Neural cell (in vitro differentiated cells): Measurements from ENCODE around the gene NAMPT. TPM values are rescaled to one million over a fixed set of nuclear protein-coding genes. Genes with fewer than 3 reads are reported as not detected.
"Not testable (repeated sequence)": the region's sequence is repeated elsewhere in the genome, so short reads cannot be mapped to it uniquely, and the experiment has no call there.

Source experiments
- H2AFZ ChIP-seq: fragments of 200-600, 300-800 bp; sonication (generic), shearing (Covaris generic); 2 replicates; pipeline ENCODE4 v1.6.0; 2014; ENCODE audit warnings: low read depth, mild to moderate bottlenecking, antibody characterized with exemption, low read length, moderate library complexity
- H3F3A ChIP-seq: fragments of 200-600 bp; shearing (Covaris generic); 2 replicates; pipeline ENCODE4 v1.6.1; 2016; ENCODE audit warnings: mild to moderate bottlenecking, moderate library complexity, mixed read lengths, antibody characterized with exemption, low read length; ENCODE audit not compliant: insufficient read depth, poor library complexity, severe bottlenecking
- H3K27ac ChIP-seq: fragments of 200-600, 300-800 bp; sonication (generic), shearing (Covaris generic); 2 replicates; pipeline ENCODE4 v1.5.1; 2014; ENCODE audit warnings: mild to moderate bottlenecking, low read length, moderate library complexity
- H3K27me3 ChIP-seq: fragments of 300-800, 200-600 bp; sonication (generic), shearing (Covaris generic); 2 replicates; pipeline ENCODE4 v1.6.0; 2014; ENCODE audit warnings: mild to moderate bottlenecking, low read depth, low read length, moderate library complexity; ENCODE audit not compliant: insufficient read depth
- H3K36me3 ChIP-seq: fragments of 300-800, 200-600 bp; sonication (generic), shearing (Covaris generic); 2 replicates; pipeline ENCODE4 v1.5.1; 2014; ENCODE audit warnings: mild to moderate bottlenecking, antibody characterized with exemption, low read length, moderate library complexity; ENCODE audit not compliant: insufficient read depth
- H3K4me2 ChIP-seq: fragments of 300-800, 200-600 bp; sonication (generic), shearing (Covaris generic); 2 replicates; pipeline ENCODE4 v1.6.0; 2014; ENCODE audit warnings: mild to moderate bottlenecking, low read length
- H3K4me3 ChIP-seq: fragments of 300-800, 200-600 bp; sonication (generic), shearing (Covaris generic); 2 replicates; pipeline ENCODE4 v1.5.1; 2014; ENCODE audit warnings: mild to moderate bottlenecking, low read length, moderate library complexity
- H3K79me2 ChIP-seq: fragments of 200-600 bp; shearing (Covaris generic); replicated peaks from 2 replicates; pipeline ENCODE4 v1.6.0; 2014; ENCODE audit warnings: mild to moderate bottlenecking, low read length, moderate library complexity; ENCODE audit not compliant: insufficient read depth
- H3K9ac ChIP-seq: fragments of 300-800, 200-600 bp; sonication (generic), shearing (Covaris generic); 2 replicates; pipeline ENCODE4 v1.6.1; 2016; ENCODE audit warnings: mild to moderate bottlenecking, low read length, mixed read lengths
- H3K9me2 ChIP-seq: fragments of 200-600 bp; shearing (Covaris generic); 2 replicates; pipeline ENCODE4 v1.6.1; 2016; ENCODE audit warnings: mild to moderate bottlenecking, low read length, mixed read lengths; ENCODE audit not compliant: insufficient read depth
- H3K9me3 ChIP-seq: fragments of 200-600, 300-800 bp; sonication (generic), shearing (Covaris generic); 2 replicates; pipeline ENCODE4 v1.6.1; 2016; ENCODE audit warnings: mild to moderate bottlenecking, mixed run types, low read length, moderate library complexity, mixed read lengths
- H4K20me1 ChIP-seq: fragments of 200-600 bp; shearing (Covaris generic); 2 replicates; pipeline ENCODE4 v1.6.1; 2016; ENCODE audit warnings: mild to moderate bottlenecking, mixed run types; ENCODE audit not compliant: insufficient read depth
- EP300 ChIP-seq: fragments of 450-650 bp; conservative IDR thresholded peaks from 2 replicates; pipeline ENCODE4 v1.6.1; 2014; ENCODE audit warnings: antibody characterized with exemption, mild to moderate bottlenecking, moderate library complexity; ENCODE audit not compliant: poor library complexity, severe bottlenecking
- EZH2 ChIP-seq: fragments of 200-600, 300-800 bp; shearing (Covaris generic), sonication (generic); IDR thresholded peaks from 2 replicates; pipeline ENCODE4 v1.6.1; 2014; ENCODE audit warnings: antibody characterized with exemption, low read length, borderline replicate concordance, mild to moderate bottlenecking; ENCODE audit not compliant: insufficient read depth, poor library complexity, severe bottlenecking
- MXI1 ChIP-seq: fragments of 450-650 bp; conservative IDR thresholded peaks from 2 replicates; pipeline ENCODE4 v1.6.1; 2014; ENCODE audit warnings: antibody characterized with exemption, mild to moderate bottlenecking; ENCODE audit not compliant: poor library complexity, severe bottlenecking
- POLR2AphosphoS5 ChIP-seq: IDR thresholded peaks from 2 replicates; pipeline ENCODE4 v1.6.1; 2012
- RAD21 ChIP-seq: fragments of 450-650 bp; conservative IDR thresholded peaks from 2 replicates; pipeline ENCODE4 v1.6.1; 2014; ENCODE audit warnings: antibody characterized with exemption, mild to moderate bottlenecking, moderate library complexity
- SMC3 ChIP-seq: fragments of 450-650 bp; conservative IDR thresholded peaks from 2 replicates; pipeline ENCODE4 v1.6.1; 2014; ENCODE audit warnings: antibody characterized with exemption, mild to moderate bottlenecking, moderate library complexity; ENCODE audit not compliant: poor library complexity
- TAF1 ChIP-seq: IDR thresholded peaks from 2 replicates; pipeline ENCODE4 v1.6.1; 2012; ENCODE audit warnings: low read depth
- polyA plus RNA-seq: library from polyadenylated mRNA; depleted of rRNA; stranded (reverse); fragments of >200 nt; gene quantifications from 2 replicates; pipeline ENCODE4 v1.2.3, GENCODE V29; 2014
- TF ChIP-seq, protein P1 (sequence below): IDR thresholded peaks from 2 replicates; pipeline ENCODE4 v1.6.1; 2012; ENCODE audit warnings: borderline replicate concordance
- TF ChIP-seq, protein P2 (sequence below): fragments of 450-650 bp; IDR thresholded peaks from 2 replicates; pipeline ENCODE4 v1.5.1; 2014; ENCODE audit warnings: antibody characterized with exemption, mild to moderate bottlenecking, moderate library complexity; ENCODE audit not compliant: poor library complexity, severe bottlenecking

The NAMPT gene
- polyA plus RNA-seq, 1 donor from 2014 or later, result 34.0 TPM

DNA sequence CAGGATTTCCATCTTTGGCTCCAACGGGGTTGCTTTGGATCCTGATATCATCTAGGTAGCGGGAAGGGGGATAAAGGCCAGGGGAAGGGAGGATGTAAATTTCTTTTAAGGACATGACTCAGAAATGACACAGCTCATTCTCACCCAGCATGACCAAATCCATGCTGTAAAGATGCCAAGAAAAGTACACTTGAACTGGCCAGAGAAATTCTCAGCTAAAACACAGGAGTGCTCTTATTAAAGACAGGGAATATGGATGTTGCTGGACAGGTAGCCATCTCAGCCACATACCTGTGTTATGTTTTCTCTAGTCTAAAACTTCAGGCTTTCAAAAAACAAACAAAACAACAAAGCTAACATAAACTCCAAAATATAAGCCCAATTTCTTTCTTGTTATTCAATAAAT, 68.3 kb downstream of the NAMPT start:
- no peaks in the 10 kb centered on the region for H3F3A ChIP-seq

DNA sequence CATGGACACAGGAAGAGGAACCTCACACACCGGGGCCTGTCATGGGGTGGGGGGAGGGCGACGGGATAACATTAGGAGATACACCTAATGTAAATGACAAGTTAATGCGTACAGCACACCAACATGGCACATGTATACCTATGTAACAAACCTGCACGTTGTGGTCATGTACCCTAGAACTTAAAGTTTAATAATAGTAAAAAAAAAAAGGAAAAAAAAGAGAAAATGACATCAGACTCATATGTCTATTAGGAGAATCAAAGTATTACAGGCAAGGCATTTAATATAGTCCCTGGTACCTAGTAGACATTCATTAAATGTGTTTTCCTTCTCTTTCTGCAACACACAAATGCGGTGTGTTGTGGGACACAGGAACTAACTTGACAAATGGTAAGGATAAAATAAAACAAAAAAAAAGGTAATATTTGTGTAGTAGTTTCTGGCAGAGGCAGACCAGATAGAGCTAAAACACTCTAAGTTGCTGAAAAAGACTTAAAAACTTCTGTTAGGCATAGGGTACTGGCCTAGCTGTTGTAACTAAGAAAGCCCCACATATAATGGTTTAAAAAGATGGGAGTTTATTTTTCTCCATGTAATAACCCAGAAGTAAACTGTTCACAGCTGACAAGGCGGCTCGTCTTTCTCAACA, 68.8 kb downstream of the NAMPT start:
- TF ChIP-seq EP300, result no peak
- TF ChIP-seq EZH2, result no peak
- TF ChIP-seq POLR2AphosphoS5, result no peak
- no peak for TF ChIP-seq RAD21
- no peak for TF ChIP-seq SMC3
- no peak for TF ChIP-seq TAF1
- TF ChIP-seq MXI1, result no peak
- TF ChIP-seq, protein P1, sequence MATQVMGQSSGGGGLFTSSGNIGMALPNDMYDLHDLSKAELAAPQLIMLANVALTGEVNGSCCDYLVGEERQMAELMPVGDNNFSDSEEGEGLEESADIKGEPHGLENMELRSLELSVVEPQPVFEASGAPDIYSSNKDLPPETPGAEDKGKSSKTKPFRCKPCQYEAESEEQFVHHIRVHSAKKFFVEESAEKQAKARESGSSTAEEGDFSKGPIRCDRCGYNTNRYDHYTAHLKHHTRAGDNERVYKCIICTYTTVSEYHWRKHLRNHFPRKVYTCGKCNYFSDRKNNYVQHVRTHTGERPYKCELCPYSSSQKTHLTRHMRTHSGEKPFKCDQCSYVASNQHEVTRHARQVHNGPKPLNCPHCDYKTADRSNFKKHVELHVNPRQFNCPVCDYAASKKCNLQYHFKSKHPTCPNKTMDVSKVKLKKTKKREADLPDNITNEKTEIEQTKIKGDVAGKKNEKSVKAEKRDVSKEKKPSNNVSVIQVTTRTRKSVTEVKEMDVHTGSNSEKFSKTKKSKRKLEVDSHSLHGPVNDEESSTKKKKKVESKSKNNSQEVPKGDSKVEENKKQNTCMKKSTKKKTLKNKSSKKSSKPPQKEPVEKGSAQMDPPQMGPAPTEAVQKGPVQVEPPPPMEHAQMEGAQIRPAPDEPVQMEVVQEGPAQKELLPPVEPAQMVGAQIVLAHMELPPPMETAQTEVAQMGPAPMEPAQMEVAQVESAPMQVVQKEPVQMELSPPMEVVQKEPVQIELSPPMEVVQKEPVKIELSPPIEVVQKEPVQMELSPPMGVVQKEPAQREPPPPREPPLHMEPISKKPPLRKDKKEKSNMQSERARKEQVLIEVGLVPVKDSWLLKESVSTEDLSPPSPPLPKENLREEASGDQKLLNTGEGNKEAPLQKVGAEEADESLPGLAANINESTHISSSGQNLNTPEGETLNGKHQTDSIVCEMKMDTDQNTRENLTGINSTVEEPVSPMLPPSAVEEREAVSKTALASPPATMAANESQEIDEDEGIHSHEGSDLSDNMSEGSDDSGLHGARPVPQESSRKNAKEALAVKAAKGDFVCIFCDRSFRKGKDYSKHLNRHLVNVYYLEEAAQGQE, result no peak
- TF ChIP-seq, protein P2, sequence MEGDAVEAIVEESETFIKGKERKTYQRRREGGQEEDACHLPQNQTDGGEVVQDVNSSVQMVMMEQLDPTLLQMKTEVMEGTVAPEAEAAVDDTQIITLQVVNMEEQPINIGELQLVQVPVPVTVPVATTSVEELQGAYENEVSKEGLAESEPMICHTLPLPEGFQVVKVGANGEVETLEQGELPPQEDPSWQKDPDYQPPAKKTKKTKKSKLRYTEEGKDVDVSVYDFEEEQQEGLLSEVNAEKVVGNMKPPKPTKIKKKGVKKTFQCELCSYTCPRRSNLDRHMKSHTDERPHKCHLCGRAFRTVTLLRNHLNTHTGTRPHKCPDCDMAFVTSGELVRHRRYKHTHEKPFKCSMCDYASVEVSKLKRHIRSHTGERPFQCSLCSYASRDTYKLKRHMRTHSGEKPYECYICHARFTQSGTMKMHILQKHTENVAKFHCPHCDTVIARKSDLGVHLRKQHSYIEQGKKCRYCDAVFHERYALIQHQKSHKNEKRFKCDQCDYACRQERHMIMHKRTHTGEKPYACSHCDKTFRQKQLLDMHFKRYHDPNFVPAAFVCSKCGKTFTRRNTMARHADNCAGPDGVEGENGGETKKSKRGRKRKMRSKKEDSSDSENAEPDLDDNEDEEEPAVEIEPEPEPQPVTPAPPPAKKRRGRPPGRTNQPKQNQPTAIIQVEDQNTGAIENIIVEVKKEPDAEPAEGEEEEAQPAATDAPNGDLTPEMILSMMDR, result no peak
- Histone ChIP-seq H3K4me3 (no peak overlapping the region), H4K20me1 (no peaks in the 10 kb centered on the region), H3K27me3 (no peaks in the 10 kb centered on the region), H3F3A (no peaks in the 10 kb centered on the region), H3K36me3 (no peaks in the 10 kb centered on the region), H3K9ac (no peak overlapping the region), H3K4me2 (no peak overlapping the region), H3K27ac (no peak overlapping the region), H3K79me2 (no peaks in the 10 kb centered on the region), H3K9me2 (no peaks in the 10 kb centered on the region), H2AFZ (no peak overlapping the region), H3K9me3 (no peaks in the 10 kb centered on the region)

More for the DNA sequence above, 68.3 kb downstream of the NAMPT start:
- no peaks in the 10 kb centered on the region for H3K27me3 ChIP-seq
- no peaks in the 10 kb centered on the region for H3K36me3 ChIP-seq
- H2AFZ ChIP-seq, result no peak overlapping the region
- TF ChIP-seq, protein P2, result no peak
- TF ChIP-seq MXI1 (no peak), SMC3 (no peak), POLR2AphosphoS5 (no peak), RAD21 (no peak), TAF1 (no peak), EP300 (no peak), EZH2 (no peak)
- TF ChIP-seq, protein P1, result no peak
- no peak overlapping the region for H3K27ac ChIP-seq
- no peaks in the 10 kb centered on the region for H3K9me3 ChIP-seq
- no peak overlapping the region for H3K9ac ChIP-seq
- H3K79me2 ChIP-seq, result no peaks in the 10 kb centered on the region
- no peaks in the 10 kb centered on the region for H4K20me1 ChIP-seq
- no peak overlapping the region for H3K4me3 ChIP-seq
- no peak overlapping the region for H3K4me2 ChIP-seq
- H3K9me2 ChIP-seq, result no peaks in the 10 kb centered on the region

DNA sequence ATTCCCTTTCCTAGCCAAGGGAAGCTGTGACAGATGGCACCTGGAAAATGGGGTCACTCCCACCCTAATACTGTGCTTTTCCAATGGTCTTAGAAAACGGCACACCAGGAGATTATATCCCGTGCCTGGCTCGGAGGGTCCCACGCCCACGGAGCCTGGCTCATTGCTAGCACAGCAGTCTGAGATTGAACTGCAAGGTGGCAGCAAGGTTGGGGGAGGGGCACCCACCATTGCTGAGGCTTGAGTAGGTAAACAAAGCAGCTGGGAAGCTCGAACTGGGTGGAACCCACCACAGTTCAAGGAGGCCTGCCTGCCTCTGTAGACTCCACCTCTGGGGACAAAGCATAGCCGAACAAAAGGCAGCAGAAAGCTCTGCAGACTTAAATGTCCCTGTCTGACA, 75.8 kb downstream of the NAMPT start:
- not testable (repeated sequence) for H3K4me3 ChIP-seq, H3K79me2 ChIP-seq, H2AFZ ChIP-seq, H4K20me1 ChIP-seq, H3K9me2 ChIP-seq, H3K36me3 ChIP-seq, H3K9ac ChIP-seq, H3K27me3 ChIP-seq, H3K27ac ChIP-seq, H3F3A ChIP-seq, H3K9me3 ChIP-seq, H3K4me2 ChIP-seq
